ENCODE data around the gene HBEGF. TPM values are rescaled to one million over a fixed set of nuclear protein-coding genes. Genes with fewer than 3 reads are reported as not detected.

The HBEGF gene
- total RNA-seq, 1 experiment from 2014 or later: 12.3 TPM

DNA sequence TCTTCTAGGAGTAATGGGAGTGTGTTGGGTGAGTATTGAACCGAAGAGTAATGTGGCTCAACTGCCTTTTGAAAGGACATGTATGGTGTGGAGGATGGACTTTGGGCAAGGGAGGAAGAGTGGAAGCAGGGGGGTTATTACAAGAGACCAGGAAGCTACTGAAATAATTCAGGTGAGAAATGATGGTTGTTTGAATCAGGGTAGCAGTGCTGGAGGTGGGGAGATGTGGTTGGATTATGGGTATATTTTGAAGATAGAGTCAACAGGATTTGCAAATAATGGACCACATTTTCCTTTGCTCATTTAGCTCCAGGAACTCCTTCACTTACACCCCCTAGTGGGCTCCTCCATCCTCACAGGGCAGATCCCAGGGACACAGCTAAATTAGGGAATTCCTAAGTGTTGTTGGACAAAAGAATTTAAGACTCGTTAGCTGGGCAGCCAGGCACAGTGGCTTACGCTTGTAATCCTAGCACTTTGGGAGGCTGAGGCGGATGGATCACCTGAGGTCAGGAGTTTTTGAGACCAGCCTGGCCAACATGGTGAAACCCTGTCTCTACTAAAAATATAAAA is 12.4 kb upstream of the HBEGF start:
- no peak overlapping the region; the same call in 1 of the 2 replicates for H3K9ac ChIP-seq (ENCODE audit: low read length)
- ChIA-PET RAD21 (ENCODE audit: low non-redundant PET in 1 of 2, low total read pairs in 2 of 2, uncharacterized antibody in 2 of 2, unreplicated experiment in 2 of 2) (interaction anchor here (0.7 to 1.9 kb wide), 8 partner anchors 13 to 189 kb away, joined by 3 to 17 read pairs (median 4); partner anchors contain the start of gene HBEGF (in 1 of the 2)), POLR2A (interaction anchor here (0.8 to 1.8 kb wide), 6 partner anchors 12 to 361 kb away, joined by 3 to 19 read pairs (median 6); partner anchors contain the start of genes HBEGF, IK and NDUFA2), CTCF (interaction anchor here (0.6 to 3.5 kb wide), 29 partner anchors 8 to 593 kb away, joined by 3 to 186 read pairs (median 4); partner anchors contain the start of genes ANKHD1, HBEGF and TMCO6)
- H3K9me3 ChIP-seq (ENCODE audit: control insufficient read depth in 1 of 2, insufficient read depth in 1 of 2, low read depth in 1 of 2, low read length in 2 of 2): no peaks in the 10 kb centered on the region
- no peaks in the 10 kb centered on the region for H3K36me3 ChIP-seq (ENCODE audit: control insufficient read depth in 1 of 2, insufficient read depth in 2 of 2, low read length in 2 of 2)
- H3K4me3 ChIP-seq (replicated peaks in 1 of 2; ENCODE audit: low read depth in 1 of 2, low read length in 2 of 2): no peak overlapping the region
- intact Hi-C loops (cut with micrococcal nuclease): loop anchor here (2.0 to 10.0 kb wide), 3 partner anchors 184 to 284 kb away; partner anchors contain the start of genes CYSTM1 and TMCO6
- no peak for DNase-seq (ENCODE audit: low read depth, low spot score)
- TF ChIP-seq FOSL1 (IDR thresholded peaks at IDR 0.05; ENCODE audit: low read depth): no peak
- TF ChIP-seq, protein P1, sequence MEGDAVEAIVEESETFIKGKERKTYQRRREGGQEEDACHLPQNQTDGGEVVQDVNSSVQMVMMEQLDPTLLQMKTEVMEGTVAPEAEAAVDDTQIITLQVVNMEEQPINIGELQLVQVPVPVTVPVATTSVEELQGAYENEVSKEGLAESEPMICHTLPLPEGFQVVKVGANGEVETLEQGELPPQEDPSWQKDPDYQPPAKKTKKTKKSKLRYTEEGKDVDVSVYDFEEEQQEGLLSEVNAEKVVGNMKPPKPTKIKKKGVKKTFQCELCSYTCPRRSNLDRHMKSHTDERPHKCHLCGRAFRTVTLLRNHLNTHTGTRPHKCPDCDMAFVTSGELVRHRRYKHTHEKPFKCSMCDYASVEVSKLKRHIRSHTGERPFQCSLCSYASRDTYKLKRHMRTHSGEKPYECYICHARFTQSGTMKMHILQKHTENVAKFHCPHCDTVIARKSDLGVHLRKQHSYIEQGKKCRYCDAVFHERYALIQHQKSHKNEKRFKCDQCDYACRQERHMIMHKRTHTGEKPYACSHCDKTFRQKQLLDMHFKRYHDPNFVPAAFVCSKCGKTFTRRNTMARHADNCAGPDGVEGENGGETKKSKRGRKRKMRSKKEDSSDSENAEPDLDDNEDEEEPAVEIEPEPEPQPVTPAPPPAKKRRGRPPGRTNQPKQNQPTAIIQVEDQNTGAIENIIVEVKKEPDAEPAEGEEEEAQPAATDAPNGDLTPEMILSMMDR (IDR thresholded peaks at IDR 0.05 in 2 of 3, conservative IDR thresholded peaks at IDR 0.05 in 1 of 3; ENCODE audit: borderline replicate concordance in 1 of 3, insufficient read depth in 1 of 3, low read depth in 2 of 3, low read length in 2 of 3): peak in 2 of 3 experiments; percentile 60 to 73; a peak in 4 of 6 replicates
- BruUV-seq (replicated peaks): no TSS peak
- peaks cover 3 to 32% of the 10 kb centered on the region in 2 experiments; a peak in 3 of 4 replicates for H3K4me1 ChIP-seq (ENCODE audit: control insufficient read depth in 1 of 2, insufficient read depth in 2 of 2, low read length in 2 of 2)
- H3K27me3 ChIP-seq (ENCODE audit: insufficient read depth, low read length): no peaks in the 10 kb centered on the region
- H3K79me2 ChIP-seq (ENCODE audit: insufficient read depth, low read length): no peaks in the 10 kb centered on the region
- H3K27ac ChIP-seq (ENCODE audit: low read depth, low read length): no peak overlapping the region
- no peak overlapping the region for H3K4me2 ChIP-seq (ENCODE audit: low read length)
- peak; percentile 21; the same call in 1 of the 2 replicates for ATAC-seq
- no peaks in the 10 kb centered on the region for H3K9me2 ChIP-seq (ENCODE audit: insufficient read depth)
- H2AFZ ChIP-seq (ENCODE audit: low read depth, low read length, poor library complexity, severe bottlenecking): peak overlapping the region; percentile 88
- H4K20me1 ChIP-seq (ENCODE audit: insufficient read depth): no peaks in the 10 kb centered on the region

DNA sequence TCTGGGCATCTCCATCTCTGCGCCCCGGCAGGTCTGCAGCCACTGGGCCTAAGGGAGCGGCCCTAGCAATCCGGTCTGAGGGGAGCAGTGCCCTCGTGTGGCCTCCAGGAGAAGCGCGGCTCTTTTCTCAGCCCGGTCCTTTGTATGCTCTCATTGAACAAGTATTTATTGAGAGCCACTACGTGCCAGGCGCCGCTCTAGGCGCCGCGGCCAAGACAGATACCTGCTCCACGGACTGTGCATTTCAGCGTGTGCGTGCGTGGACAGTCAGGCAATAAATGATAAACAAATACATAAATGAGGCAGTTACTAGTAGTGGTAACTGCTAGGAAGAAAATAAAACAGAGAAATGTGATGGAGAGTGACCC is 11.3 kb upstream of the HBEGF start:
- Histone ChIP-seq H3K4me3 (replicated peaks in 1 of 2; ENCODE audit: low read depth in 1 of 2, low read length in 2 of 2) (peak overlapping the region; percentile 13 to 30; a peak in 3 of 4 replicates), H3K9me2 (ENCODE audit: insufficient read depth) (no peaks in the 10 kb centered on the region), H3K27ac (ENCODE audit: low read depth, low read length) (no peak overlapping the region), H3K79me2 (ENCODE audit: insufficient read depth, low read length) (no peaks in the 10 kb centered on the region), H3K27me3 (ENCODE audit: insufficient read depth, low read length) (no peaks in the 10 kb centered on the region), H3K9ac (ENCODE audit: low read length) (peak overlapping the region; percentile 24; the same call in 1 of the 2 replicates), H3K9me3 (ENCODE audit: control insufficient read depth in 1 of 2, insufficient read depth in 1 of 2, low read depth in 1 of 2, low read length in 2 of 2) (no peaks in the 10 kb centered on the region), H4K20me1 (ENCODE audit: insufficient read depth) (no peaks in the 10 kb centered on the region), H2AFZ (ENCODE audit: low read depth, low read length, poor library complexity, severe bottlenecking) (peak overlapping the region; percentile 64), H3K4me1 (ENCODE audit: control insufficient read depth in 1 of 2, insufficient read depth in 2 of 2, low read length in 2 of 2) (peaks cover 0 to 21% of the 10 kb centered on the region in 2 experiments; a peak in 2 of 4 replicates), H3K4me2 (ENCODE audit: low read length) (peak overlapping the region; percentile 64), H3K36me3 (ENCODE audit: control insufficient read depth in 1 of 2, insufficient read depth in 2 of 2, low read length in 2 of 2) (no peaks in the 10 kb centered on the region)
- intact Hi-C loops (cut with micrococcal nuclease): loop anchor here (1.0 to 10.0 kb wide), 4 partner anchors 113 to 283 kb away; partner anchors contain the start of genes CYSTM1 and TMCO6
- 0 out of 2 replicates have a peak, but pooled peaks have one; percentile 11 for TF ChIP-seq POLR2AphosphoS5 (IDR thresholded peaks at IDR 0.05; ENCODE audit: low read depth, low read length)
- TF ChIP-seq, protein P1 (IDR thresholded peaks at IDR 0.05 in 2 of 3, conservative IDR thresholded peaks at IDR 0.05 in 1 of 3; ENCODE audit: borderline replicate concordance in 1 of 3, insufficient read depth in 1 of 3, low read depth in 2 of 3, low read length in 2 of 3): peak in 2 of 3 experiments; percentile 91 to 92; a peak in 4 of 6 replicates
- TF ChIP-seq CEBPB (IDR thresholded peaks at IDR 0.05; ENCODE audit: low read depth): no peak
- TF ChIP-seq, protein P2, sequence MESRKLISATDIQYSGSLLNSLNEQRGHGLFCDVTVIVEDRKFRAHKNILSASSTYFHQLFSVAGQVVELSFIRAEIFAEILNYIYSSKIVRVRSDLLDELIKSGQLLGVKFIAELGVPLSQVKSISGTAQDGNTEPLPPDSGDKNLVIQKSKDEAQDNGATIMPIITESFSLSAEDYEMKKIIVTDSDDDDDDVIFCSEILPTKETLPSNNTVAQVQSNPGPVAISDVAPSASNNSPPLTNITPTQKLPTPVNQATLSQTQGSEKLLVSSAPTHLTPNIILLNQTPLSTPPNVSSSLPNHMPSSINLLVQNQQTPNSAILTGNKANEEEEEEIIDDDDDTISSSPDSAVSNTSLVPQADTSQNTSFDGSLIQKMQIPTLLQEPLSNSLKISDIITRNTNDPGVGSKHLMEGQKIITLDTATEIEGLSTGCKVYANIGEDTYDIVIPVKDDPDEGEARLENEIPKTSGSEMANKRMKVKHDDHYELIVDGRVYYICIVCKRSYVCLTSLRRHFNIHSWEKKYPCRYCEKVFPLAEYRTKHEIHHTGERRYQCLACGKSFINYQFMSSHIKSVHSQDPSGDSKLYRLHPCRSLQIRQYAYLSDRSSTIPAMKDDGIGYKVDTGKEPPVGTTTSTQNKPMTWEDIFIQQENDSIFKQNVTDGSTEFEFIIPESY (IDR thresholded peaks at IDR 0.05; ENCODE audit: extremely low read depth, insufficient replicate concordance, low read length): no peak
- ChIA-PET CTCF (interaction anchor here (1.1 to 3.5 kb wide), 6 partner anchors 15 to 570 kb away, joined by 3 to 186 read pairs (median 14); no protein-coding TSS in a partner anchor), RAD21 (ENCODE audit: low non-redundant PET in 1 of 2, low total read pairs in 2 of 2, uncharacterized antibody in 2 of 2, unreplicated experiment in 2 of 2) (interaction anchor here (0.7 to 1.9 kb wide), 4 partner anchors 11 to 113 kb away, joined by 4 to 15 read pairs (median 6); partner anchors contain the start of gene HBEGF (in 1 of the 2)), POLR2A (interaction anchor here (0.7 kb wide), 1 partner anchor 43 kb away, joined by 5 read pairs; no protein-coding TSS in a partner anchor)
- DNase-seq (ENCODE audit: low read depth, low spot score) (peak; percentile 76), ATAC-seq (peak; percentile 94)
- no TSS peak for BruUV-seq (replicated peaks)
